Hypothalamus (tissue), 51 donors: ENCODE results near the gene POM121.
"Not testable (repeated sequence)": the region's sequence is repeated elsewhere in the genome, so short reads cannot be mapped to it uniquely, and the experiment has no call there.

Experiments used
- DNase-seq, 51 donors: peaks; one replicate each; lab custom pipeline; 2025; lab: John Stamatoyannopoulos, UW

Gene POM121

DNA sequence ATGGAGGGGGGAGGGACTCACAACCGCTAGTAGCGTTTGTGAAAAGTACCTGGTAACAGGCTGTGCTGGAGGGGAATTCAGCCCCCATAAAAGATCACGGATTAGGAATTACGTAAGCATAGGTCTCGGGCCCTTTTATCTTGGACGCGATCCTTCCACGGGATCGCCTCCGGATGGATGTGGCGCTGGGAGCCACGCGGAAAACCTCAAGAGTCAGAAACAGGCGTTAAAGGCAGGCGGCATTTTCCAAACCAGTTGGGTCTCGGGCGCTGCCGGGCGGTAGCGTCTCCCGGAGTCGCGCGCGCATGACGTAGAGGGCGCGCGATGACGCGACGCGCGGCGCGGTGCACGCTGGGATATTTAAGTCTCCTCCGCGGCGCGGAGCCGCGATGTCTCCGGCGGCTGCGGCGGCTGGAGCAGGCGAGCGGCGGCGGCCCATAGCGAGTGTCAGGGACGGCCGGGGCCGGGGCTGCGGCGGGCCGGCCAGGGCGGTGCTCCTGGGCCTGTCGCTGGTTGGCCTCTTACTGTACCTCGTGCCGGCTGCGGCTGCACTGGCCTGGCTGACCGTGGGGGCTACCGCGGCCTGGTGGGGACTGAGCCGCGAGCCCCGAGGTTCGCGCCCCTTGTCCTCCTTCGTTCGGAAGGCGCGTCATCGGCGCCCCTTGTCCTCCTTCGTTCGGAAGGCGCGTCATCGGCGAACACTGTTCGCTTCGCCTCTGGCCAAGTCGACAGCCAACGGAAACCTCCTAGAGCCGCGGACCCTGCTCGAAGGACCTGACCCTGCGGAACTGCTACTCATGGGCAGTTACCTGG lies at the start of gene POM121:
Gene POM121 (plus strand): TSS at position 363 of the 813 bp plus-strand sequence. CDS start 27 bp downstream, at position 390.
- peak; percentile 15 to 86 (median 67) for DNase-seq

DNA sequence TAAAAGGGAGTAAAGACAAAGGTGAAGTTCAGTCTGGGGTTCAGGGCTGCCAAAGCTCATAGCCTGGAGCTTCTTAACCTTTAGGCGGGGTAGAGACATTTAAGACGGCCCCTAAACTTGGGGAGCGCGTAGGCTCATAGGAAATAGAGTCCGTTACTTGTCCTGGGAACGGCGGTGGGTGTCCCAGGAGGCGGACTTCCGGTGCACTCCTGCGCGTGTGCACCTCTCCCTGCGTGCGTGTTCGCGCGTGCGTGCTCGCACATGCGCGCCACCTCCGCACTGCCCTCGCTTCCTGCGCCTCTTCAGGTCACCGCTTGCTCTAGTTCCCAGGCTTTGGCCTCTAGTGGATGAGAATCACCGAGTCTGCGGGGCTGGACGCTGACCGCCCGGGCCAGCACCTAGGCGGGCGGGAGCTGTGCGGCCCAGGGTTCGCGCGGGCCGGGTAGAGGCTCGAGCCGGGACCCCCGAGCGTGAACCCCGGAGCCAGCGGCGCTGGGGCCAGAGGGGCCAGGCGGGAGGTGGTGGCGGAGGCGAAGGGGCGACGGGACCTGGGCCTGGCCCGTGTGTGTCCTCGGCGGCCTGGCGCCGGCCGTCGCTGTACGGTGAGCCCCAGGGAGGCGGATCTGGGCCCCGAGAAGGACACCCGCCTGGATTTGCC lies 45.7 kb upstream of the POM121 start:
- DNase-seq, result peak; percentile 13 to 86 (median 70)

DNA sequence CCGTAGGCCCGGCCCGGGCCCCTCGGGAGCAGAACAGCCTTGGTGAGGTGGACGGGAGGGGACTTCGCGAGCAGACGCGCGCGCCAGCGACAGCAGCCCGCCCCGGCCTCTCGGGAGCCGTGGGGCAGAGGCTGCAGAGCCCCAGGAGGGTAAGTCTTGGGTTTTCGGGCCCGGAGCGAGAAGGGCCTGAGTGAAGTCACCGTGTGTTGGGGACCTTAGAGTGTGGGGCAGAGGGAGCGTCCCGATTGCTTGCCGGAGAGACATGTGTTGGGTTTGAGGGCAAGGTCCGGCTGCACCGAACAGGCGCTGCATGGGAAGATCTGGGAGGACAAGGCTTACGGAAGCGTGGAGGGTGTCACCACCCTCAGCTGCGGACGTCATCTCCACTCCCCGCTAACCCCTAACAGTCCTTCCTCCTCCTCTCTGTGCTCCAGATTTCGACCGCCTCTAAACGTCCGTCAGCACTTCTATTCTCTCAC lies 45.1 kb upstream of the POM121 start:
- peak in 38 of 51 donors; percentile 0 to 44 (median 20) for DNase-seq

DNA sequence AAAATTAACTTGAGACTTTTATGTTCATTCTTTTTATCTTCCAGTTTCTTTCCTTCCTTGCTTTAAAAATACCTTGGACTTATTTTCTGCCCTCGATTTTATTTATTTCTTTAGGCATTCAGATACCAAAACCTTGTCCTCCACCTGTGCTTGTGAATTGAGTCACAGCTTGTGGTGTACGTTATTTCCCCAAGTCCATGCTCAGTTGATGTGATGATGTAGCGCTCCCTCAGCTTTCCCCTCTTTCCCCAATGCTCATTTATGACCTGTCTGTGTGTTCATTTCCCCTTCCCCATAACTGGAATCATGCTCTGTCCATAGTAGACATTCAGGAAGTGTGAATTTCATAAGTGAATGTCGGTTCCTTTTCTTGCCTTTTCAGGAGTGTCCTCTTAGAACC lies 33.1 kb upstream of the POM121 start:
- not testable (repeated sequence) for DNase-seq

DNA sequence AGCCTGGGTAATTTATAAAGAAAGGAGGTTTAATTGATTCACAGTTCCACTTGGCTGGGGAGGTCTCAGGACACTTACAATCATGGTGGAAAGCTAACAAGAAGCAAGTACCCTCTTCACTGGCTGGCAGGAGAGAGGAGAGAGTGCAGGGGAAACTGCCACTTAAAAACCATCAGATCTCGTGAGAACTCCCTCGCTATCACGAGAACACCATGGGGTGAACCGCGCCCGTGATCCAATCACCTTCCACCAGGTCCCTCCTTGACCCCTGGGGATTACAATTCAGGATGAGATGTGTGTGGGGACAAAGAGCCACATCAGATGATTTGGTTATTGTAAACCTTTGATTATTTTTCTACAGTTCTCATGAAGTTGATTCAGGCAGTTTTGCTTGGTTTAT lies 20.2 kb upstream of the POM121 start:
- DNase-seq, result not testable (repeated sequence)

DNA sequence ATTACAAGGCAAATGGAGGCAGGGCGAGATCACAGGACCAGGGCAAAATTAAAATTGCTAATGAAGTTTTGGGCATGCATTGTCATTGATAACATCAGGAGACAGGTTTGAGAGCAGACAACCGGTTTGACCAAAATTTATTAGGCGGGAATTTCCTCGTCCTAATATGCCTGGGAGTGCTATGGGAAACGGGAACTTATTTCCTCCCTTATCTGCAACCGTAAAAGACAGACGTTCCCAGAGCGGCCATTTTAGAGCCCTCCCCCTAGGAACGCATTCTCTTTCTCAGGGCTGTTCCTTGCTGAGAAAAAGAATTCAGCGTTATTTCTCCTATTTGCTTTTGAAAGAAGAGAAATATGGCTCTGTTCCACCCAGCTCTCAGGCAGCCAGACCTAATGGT lies 16.5 kb upstream of the POM121 start:
- not testable (repeated sequence) for DNase-seq

DNA sequence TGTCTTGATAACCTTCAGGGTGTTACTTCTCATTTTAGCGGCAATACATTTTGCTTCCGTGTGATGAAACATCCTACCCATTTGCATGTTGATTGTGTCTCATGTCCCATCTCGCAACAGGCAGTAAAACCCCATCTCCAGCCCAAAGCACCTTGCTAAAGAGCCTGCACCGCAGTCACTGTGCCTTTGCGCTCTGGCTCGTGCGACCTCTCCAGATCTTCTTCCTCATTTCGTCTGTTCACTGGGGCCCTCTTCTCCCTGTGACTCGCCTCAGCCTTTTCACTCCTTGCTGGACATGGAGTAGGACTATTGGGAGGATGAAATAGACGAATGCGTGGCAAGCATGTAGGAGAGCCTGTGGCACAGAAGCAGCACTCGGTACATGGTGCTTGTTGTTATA lies 13.5 kb upstream of the POM121 start:
- DNase-seq, result not testable (repeated sequence)

DNA sequence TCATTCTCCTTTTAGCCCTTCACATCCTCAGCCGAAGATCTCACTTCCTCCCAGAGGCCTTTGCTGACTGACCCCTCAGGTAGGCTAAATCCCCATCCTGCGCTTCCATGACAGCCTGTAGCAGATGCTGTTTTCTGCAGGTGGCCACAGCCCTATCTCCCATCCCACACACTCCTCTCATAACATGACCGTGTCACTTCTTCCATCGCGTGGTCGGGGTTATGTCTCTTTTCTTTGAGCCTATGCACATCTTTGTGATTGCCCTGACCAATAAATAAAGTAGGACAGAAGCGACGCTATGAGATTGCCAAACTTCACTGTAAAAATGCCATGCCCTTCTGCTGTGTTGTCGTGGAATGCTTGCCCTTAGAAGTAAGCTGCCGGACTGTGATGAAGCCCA lies 11.1 kb upstream of the POM121 start:
- DNase-seq, result not testable (repeated sequence)

DNA sequence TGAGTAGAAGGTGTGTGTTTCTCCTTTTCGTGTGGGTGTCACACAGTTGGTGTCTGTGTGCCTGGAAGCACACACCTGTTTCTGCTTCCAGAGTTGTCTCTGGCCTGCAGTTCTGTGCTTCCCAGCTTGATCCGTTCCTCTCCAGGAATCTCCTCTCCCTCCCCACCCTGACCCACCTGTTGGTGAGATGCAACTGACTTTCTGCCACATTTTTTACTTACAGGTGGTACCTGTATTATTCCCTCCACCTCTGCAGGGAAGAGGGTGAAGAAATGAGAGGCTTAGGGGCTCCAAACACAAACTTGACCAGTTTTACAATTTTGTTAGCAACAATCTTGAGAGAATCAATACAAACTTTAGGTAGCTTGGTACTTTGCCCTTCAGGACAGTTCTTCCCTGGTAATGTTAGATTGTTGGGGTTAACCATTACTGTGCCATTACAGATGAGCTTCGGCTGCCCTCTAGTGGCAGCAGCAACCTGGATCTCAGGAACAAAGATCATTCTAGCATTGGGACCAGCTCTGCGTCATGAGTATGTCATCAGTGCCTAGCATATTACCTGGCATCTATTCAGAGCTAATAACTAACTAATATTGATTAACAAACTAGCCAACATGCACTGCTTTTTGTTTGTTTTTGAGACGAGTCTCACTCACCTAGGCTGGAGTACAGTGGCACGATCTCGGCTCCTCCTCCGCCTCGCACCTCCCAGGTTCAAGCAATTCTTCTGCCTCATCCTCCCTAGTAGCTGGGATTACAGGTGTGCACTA lies 10.0 kb upstream of the POM121 start:
- peak in 16 of 51 donors; percentile 3 to 31 (median 6) for DNase-seq

DNA sequence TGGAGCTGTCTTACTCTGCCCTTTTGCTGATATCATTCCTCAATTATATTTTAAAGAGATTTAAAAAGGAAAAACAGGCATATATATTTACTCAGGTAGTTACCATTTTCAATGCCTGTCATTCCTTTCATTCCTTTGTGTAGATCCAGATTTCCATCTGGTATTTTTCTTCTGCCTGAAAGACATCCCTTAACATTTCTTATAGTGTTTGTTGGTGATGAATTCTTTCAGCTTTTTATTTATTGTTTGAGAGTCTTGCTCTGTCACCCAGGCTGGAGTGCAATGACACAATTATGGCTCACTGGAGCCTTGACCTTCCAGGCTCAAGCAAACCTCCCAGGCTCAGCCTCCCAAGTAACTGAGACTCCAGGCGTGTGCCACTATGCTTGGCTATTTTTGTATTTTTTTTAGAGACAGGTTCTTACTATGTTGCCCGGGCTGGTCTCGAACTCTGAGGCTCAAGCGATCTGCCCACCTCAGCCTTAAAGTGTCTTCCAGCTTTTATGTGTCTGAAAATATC lies 5.6 kb upstream of the POM121 start:
- no peak for DNase-seq

DNA sequence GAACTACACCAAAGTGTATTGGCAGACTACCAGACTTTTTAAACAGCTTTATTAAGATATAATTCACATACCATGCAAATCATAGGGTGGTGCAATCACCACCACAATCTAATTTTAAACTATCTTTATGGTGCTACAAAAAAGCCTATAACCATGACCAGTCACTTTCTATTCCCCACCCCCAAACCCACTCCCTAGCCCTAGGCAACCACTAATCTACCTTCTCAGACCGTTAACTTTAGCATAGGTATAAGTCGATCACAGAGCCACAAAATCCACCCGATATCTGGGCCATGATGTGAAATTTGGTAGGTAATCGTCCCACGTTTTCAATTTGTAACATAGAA lies 536 bp upstream of the POM121 start:
- DNase-seq, result no peak

DNA sequence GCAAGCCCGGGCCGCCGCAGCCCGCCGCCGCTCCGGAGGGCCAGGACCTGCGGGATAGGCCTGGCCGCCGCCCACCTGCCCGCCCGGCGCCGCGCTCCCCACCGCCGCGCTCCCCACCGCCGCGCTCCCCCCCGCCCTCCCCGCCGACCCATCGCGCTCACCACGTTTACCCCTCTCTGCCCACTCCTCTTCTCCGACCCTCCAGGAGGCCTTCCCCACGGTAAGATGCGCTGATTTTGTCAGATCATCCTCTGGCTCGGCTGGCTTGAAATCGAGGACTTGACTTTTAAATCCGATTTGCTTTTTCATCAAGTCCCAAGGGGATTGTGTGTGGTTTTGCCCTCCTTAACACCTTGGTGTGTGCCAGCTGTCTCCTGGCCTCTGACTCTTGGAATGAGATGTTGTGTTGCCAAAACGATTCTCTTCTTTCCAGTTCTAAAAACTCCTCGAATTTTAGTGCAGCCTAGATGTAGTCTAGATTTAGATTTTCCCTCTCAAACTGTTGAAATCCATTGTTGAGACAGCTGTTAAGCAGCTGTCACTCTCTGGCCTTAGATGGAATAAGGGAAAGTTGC lies 738 bp downstream of the POM121 start:
- DNase-seq, result peak in 1 of 51 donors; percentile 34

DNA sequence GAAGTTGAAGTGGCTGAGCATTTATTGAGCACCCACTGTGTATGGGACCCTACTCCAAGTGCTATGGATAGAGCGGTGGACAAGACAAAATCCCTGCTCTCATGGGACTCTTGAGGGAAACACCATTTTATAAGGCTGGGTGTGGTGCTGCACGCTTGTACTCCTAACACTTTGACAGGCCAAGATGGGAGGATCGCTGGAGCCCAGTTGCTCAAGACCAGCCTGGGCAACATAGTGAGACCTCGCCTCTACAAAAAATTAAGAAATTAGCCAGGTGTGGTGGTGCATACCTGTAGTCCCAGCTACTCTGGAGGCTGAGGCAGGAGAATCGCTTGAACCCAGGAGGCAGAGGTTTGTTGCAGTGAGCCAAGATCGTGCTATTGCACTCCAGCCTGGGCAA lies 2.9 kb downstream of the POM121 start:
- not testable (repeated sequence) for DNase-seq

DNA sequence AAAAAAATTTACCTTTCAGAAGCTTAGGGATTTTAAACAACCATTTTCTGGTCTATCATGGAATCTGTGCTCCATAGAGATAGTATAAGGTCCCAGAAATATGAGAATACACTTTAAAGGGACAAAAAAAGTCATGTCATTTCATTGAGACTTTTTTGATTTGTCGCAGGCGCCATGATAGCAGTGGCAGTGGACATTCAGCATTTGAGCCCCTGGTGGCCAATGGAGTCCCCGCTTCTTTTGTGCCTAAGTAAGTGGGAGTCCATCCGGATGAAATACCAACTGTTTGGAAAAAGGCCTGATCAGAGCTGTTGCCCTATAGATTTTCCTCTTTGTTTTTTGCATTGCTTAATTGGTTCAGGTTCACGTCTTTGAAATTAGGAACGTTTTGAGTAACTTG lies 3.3 kb downstream of the POM121 start:
- DNase-seq, result not testable (repeated sequence)

DNA sequence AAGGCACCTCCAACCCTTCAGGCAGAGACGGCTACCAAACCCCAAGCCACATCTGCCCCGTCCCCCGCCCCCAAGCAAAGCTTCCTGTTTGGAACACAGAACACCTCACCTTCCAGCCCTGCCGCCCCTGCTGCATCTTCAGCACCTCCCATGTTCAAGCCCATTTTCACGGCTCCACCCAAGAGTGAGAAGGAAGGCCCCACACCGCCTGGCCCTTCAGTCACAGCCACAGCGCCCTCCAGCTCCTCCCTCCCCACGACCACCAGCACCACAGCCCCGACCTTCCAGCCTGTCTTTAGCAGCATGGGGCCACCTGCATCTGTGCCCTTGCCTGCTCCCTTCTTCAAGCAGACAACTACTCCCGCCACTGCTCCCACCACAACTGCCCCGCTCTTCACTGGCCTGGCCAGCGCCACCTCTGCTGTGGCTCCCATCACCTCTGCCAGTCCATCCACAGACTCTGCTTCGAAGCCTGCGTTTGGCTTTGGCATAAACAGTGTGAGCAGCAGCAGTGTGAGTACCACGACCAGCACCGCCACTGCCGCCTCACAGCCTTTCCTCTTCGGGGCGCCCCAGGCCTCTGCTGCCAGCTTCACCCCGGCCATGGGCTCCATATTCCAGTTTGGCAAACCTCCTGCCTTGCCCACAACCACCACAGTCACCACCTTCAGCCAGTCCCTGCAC lies 17.3 kb downstream of the POM121 start:
- DNase-seq, result not testable (repeated sequence)

DNA sequence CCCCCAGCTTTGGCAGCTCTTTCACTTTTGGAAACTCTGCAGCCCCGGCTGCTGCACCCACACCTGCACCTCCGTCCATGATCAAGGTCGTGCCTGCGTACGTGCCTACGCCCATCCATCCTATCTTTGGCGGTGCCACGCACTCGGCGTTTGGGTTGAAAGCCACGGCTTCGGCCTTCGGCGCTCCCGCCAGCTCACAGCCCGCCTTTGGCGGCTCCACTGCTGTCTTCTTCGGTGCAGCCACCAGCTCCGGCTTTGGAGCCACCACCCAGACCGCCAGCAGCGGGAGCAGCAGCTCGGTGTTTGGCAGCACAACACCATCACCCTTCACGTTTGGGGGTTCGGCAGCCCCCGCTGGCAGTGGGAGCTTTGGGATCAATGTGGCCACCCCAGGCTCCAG lies 18.1 kb downstream of the POM121 start:
- DNase-seq, result not testable (repeated sequence)

DNA sequence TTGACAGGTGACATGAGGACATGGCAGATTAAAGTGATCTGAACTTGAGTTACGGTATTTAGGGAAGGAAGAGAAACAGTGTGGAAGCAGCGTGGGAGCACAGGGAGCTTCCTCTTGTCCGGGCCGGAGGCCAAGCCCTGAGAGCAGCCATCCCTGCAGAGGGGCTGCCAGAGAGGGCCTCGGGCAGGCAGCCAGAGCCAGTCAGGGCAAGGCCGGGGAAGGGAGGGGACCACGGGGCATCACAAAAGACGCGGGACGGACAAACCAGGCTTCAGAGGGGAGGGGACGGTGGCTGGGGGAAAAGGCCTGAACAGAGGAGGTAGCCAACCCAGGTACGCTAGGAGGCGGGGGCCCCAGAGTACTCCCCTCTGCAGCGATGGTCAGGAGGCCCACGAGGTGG lies 20.0 kb downstream of the POM121 start:
- DNase-seq, result peak in 3 of 51 donors; percentile 2 to 17 (median 2)

DNA sequence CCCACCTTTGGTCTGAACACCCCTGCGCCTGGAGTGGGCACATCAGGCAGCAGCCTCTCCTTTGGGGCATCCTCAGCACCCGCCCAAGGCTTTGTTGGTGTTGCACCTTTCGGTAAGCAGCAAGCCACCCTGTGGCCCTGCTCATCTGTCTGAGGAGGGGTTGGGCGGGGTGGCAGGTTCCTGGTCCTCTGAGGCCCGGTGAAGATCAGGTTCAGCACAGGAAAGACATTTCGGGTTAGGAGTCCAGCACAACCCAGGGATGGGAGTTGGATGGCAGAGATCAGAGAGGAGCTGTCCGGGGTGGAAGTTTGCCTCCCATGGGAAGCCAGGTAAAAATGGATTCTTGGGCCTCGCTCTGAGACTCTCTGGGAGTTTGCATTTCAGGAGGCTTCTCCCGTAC lies 20.7 kb downstream of the POM121 start:
- DNase-seq, result not testable (repeated sequence)

DNA sequence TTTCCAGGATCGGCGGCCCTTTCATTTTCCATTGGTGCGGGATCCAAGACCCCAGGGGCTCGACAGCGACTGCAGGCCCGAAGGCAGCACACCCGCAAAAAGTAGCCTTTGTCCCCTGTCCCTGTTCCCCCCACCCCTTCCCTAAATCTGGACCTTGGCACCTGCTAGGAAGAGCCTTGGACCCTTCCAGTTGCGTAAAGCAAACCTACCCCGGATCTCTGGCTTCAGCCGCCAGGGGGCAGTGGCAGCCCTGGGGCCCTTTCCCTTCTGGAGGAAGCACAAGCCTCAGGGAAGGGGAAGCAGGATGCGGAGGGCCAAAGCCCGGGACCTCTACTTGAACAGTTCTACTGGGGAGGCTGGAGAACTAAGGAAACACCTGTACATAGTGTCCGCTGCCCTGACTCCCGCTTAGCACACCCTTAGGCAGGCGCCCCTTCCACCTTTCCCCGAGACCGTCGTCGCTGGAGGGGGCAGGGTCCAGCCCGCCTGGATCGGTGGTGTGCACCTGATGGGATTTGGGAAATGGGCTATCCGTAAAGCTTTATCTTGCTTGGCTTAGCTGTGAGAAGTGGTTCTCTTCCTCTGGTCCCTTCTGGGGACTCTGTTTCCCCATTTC lies 21.3 kb downstream of the POM121 start:
- DNase-seq, result not testable (repeated sequence)
